HG03558 (cell line): ENCODE results near the gene MRTFB.

ENCODE experiments used
- ATAC-seq: cut with Tn5 transposase; IDR thresholded peaks from one replicate; pipeline ENCODE4 v1.9.1; 2021; ENCODE audit warnings: moderate number of reproducible peaks; ENCODE audit not compliant: unreplicated experiment; ENCODE audit errors: extremely low read depth

The MRTFB gene

GRCh38 chr16:14061732-14062259 is 9.3 kb upstream of the MRTFB start:
- no peak for ATAC-seq

GRCh38 chr16:14062261-14062660 is 8.9 kb upstream of the MRTFB start:
- ATAC-seq, result no peak

- no peak for ATAC-seq
Observed at GRCh38 chr16:14063618-14064581, 7.2 kb upstream of the MRTFB start.

GRCh38 chr16:14069818-14070217 is 1.3 kb upstream of the MRTFB start:
- ATAC-seq, result no peak

- ATAC-seq, result no peak
Observed at GRCh38 chr16:14070555-14070876, 603 bp upstream of the MRTFB start.

- no peak for ATAC-seq
Observed at GRCh38 chr16:14071576-14072271, 605 bp downstream of the MRTFB start.

- ATAC-seq, result no peak
Observed at GRCh38 chr16:14072360-14072759, 1.2 kb downstream of the MRTFB start.

GRCh38 chr16:14074544-14074943 is 3.4 kb downstream of the MRTFB start:
- ATAC-seq, result no peak

- ATAC-seq, result no peak
Observed at GRCh38 chr16:14077918-14078317, 6.8 kb downstream of the MRTFB start.

- ATAC-seq, result no peak
Observed at GRCh38 chr16:14086477-14086876, 15.4 kb downstream of the MRTFB start.

GRCh38 chr16:14087181-14087580 is 16.1 kb downstream of the MRTFB start:
- ATAC-seq, result no peak

GRCh38 chr16:14087590-14088154 is 16.6 kb downstream of the MRTFB start:
- ATAC-seq, result no peak

- no peak for ATAC-seq
Observed at GRCh38 chr16:14088155-14088753, 17.1 kb downstream of the MRTFB start.

- no peak for ATAC-seq
Observed at GRCh38 chr16:14089283-14089823, 18.2 kb downstream of the MRTFB start.

GRCh38 chr16:14092561-14092960 is 21.4 kb downstream of the MRTFB start:
- ATAC-seq, result no peak

- ATAC-seq, result no peak
Observed at GRCh38 chr16:14095883-14096551, 24.9 kb downstream of the MRTFB start.

GRCh38 chr16:14097182-14097959 is 26.3 kb downstream of the MRTFB start:
- ATAC-seq, result no peak

- no peak for ATAC-seq
Observed at GRCh38 chr16:14098081-14098480, 27.0 kb downstream of the MRTFB start.

GRCh38 chr16:14100825-14101224 is 29.7 kb downstream of the MRTFB start:
- no peak for ATAC-seq
